Measurements from ENCODE around the gene ENPP6. TPM values are rescaled to one million over a fixed set of nuclear protein-coding genes. Genes with fewer than 3 reads are reported as not detected.
"Not testable (repeated sequence)": the region's sequence is repeated elsewhere in the genome, so short reads cannot be mapped to it uniquely, and the experiment has no call there.

Gene ENPP6
- total RNA-seq, 1 donor from 2014 or later: not detected

DNA sequence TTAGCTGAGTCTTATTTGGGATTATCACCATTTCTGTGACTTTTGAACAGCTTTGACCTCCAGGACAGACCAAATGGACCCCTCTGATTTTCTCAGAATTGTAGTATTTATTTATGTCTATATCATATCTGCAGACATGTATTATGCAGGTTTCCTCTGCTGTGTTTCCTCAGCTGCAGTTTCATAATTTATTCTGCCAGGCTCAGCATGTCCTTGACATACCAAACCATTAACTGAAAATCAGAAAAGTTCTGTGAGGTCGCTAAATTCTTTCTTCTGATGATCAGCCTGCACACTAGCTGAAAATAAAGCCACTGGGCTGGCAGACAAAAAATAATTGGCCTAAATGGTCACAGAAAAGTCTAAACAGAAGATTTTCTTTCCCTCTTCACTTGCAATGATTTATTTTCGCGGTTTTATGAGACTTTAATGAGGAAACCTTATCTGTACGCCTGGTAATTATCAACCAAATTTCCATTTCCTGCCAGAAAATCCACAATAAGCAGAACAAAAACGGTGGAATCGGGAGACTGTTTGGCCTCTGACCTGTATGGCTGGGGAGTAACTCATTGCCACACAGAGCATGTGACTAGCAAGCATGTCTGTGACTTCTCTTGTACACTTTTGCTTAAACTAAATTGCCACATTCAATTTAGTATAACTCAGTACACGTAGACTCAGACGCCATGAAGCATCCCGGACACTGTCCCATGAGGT is 150.9 kb downstream of the ENPP6 start:
- no peak for DNase-seq (ENCODE audit: low read depth, low spot score)

DNA sequence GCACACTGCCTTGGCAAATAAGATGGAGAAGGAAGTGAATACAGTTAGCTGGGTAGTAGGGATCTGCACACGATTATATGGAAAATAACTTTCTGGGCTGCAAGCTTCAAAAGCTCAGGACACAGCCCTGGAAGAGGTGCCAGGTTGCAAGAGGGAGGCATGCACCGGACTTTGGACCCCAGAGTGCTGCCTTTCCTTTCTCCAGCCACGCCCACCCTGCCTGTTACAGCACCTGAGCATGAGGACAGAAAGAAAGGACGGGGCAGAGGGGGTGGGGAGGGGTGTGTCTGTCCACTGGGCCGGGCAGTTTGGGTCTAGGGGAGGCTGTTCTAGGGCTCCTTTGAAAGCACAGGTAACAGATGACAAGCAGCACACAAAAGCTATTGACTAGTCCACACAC is 152.8 kb downstream of the ENPP6 start:
- DNase-seq (ENCODE audit: low read depth, low spot score): no peak

- no peak for DNase-seq (ENCODE audit: low read depth, low spot score)
Observed at GRCh38 chr4:184062769-184063168, 154.9 kb downstream of the ENPP6 start.

DNA sequence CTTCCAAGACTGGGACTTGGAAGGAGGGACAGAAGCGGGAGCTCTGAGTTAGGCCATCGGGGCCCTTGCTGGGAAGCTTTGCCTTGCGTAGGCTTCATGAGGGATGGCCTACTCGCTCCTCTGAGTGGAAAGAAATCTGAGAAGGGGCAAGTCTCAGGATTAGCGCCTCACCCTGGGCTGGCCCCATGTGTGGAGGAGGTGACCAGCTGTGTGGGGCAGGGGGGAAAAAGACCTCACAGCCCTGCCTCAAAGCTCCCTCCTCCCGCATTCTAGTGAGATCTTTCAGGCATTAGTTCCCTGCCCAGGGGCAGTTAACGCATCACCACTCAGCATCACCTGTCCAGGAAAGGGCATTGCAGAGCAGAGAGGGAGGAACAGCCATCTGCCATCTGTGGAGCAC is 156.1 kb downstream of the ENPP6 start:
- no peak for DNase-seq (ENCODE audit: low read depth, low spot score)

DNA sequence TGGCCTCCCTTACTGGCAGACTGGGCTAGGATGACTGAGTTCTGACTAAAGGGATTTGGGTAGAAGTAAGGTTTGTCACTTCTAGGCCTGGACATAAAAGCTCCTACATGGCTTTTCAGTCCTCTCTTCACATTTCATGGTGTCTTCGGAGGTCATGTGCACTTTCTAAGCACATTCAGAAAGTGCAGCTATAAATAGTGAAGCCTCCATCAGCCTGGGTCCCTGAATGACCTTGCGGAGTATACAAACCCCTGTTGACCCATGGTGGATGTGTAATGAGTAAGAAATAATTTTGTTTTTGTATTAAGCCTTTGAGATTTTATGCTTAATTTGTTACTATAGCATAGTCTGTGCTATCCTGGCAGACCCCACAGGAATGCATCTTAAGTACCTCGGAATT is 158.6 kb downstream of the ENPP6 start:
- DNase-seq (ENCODE audit: low read depth, low spot score): no peak

DNA sequence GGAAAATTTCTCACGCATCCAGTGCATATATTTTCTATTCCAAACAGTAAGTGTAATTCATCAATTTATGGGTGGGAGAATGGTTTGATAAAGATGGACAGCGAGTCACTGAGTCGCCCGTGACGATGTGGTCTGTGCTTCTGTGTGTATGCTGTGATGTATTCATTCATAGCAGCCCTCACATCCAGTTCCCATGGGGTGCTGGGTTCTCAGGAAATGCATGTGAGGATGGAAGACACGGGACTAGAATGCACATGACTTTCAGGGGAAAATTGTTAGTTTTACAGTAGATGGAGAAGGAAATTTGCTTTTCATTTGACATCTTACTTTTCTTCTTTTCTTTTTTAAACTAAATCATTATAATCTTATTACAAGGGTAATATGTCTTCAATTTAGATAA is 159.6 kb downstream of the ENPP6 start:
- no peak for DNase-seq (ENCODE audit: low read depth, low spot score)

DNA sequence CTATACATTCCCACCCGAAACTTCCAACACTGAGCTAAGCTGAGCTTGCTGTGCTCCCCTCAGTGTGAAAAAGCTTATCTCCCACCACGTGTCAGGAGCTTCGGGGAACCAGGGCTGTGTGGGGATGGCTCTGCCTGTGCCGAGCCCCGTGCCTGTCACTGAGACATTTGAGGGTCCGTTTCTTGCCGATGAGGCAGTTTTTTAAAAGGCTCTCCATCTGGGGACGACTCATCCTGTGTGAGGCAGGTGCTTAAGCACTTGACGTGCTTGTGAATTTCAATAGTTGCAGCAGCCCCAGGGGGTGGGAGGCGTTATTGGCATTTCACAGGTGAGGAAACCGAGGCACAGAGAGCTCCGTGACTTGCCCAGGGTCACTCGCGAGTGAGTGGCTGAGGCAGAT is 160.8 kb downstream of the ENPP6 start:
- no peak for DNase-seq (ENCODE audit: low read depth, low spot score)

GRCh38 chr4:184053434-184053833 is 164.2 kb downstream of the ENPP6 start:
- no peak for DNase-seq (ENCODE audit: low read depth, low spot score)

GRCh38 chr4:184052616-184053015 is 165.1 kb downstream of the ENPP6 start:
- DNase-seq (ENCODE audit: low read depth, low spot score): no peak

GRCh38 chr4:184051262-184051661 is 166.4 kb downstream of the ENPP6 start:
- DNase-seq (ENCODE audit: low read depth, low spot score): not testable (repeated sequence)

DNA sequence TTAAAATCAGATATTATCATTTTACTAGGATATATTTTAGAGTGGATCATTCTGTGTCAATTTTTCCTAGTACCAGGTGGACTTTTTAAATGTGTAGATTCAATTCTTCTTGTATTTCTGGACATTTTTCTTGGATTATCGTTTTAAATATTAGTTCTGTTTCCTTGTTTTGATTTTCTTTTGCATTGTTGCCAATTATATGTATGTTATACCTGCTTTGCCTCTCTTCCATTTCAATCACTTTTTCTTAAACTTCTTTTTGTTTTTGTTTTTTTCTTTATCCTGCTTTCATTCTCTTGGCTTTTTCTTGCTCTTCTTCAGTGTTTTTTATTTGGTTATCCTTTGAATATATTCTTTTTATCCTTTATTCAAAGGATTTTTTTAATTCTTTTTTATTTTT is 171.5 kb downstream of the ENPP6 start:
- DNase-seq (ENCODE audit: low read depth, low spot score): no peak

- DNase-seq (ENCODE audit: low read depth, low spot score): no peak
Observed at GRCh38 chr4:184041156-184041555, 176.5 kb downstream of the ENPP6 start.

- no peak for DNase-seq (ENCODE audit: low read depth, low spot score)
Observed at GRCh38 chr4:184039963-184040383, 177.7 kb downstream of the ENPP6 start.
